HG03460 (cell line): ENCODE measurements around the gene ARSB.

Experiments
- ATAC-seq: cut with Tn5 transposase; IDR thresholded peaks from one replicate; pipeline ENCODE4 v1.9.1; 2021; ENCODE audit not compliant: unreplicated experiment

The ARSB gene

DNA sequence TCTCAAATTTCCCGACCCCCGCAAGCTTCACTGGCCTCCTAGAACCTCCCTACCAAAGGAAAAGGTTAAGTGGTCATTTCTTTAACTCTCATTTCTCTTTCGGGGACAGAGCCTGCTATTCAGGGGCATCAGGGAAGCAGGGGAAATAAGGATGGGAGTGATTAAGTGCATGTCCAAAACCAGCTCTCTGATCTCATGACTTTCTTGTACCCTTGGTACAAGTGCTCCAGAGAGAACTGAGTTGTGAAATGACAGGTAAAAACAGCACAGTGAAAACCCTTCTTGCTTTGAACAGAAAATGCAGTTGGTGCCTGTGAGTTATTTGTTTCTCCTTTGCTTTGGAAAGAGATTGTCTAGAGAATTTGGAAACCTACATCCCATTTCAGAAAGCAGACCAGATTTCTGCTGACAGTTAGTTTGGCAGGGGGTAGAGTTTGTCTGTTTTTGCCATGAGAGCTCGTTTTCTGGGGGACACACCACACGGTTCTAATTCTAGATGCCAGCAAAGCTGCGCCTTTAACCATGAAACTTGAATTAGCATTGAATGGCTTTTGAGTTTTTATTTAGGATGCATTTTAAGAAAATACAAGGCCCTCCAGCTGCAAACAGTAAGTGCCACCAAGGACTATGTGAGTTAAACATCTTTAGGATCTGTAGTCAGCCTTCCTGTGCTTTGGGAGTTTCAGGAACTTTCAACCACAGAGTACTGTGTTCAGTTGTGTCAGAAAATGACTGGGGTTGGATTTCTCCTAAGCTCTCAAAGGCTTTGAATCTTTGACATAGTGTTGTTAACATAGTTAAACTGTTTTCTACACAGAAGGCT is 174.8 kb downstream of the ARSB start:
- no peak for ATAC-seq

- no peak for ATAC-seq
These were observed 175.7 kb downstream of the ARSB start for GRCh38 chr5:78809444-78809843.

- ATAC-seq = no peak
These were observed 176.3 kb downstream of the ARSB start for GRCh38 chr5:78808818-78809217.

DNA sequence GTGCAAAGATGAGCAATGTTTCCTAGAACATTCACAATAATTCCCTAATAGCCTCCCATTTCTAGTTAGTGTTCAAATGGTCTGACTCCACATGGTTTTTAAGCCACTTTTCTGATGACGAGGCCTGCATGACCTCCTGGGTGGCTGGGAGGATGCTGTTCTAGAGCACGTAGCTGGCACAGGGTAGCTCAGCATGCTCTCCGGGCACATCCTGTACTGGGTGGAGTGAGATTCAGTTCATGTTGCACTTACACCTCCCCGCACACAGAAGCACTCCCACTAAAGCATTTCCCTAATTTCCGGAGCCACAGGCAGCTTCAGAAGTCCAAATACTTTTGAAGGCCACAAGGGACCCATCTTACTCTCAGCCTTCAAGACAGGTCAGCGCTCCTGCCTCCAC is 176.7 kb downstream of the ARSB start:
- ATAC-seq = no peak

GRCh38 chr5:78806544-78806943 is 178.6 kb downstream of the ARSB start:
- ATAC-seq = no peak

DNA sequence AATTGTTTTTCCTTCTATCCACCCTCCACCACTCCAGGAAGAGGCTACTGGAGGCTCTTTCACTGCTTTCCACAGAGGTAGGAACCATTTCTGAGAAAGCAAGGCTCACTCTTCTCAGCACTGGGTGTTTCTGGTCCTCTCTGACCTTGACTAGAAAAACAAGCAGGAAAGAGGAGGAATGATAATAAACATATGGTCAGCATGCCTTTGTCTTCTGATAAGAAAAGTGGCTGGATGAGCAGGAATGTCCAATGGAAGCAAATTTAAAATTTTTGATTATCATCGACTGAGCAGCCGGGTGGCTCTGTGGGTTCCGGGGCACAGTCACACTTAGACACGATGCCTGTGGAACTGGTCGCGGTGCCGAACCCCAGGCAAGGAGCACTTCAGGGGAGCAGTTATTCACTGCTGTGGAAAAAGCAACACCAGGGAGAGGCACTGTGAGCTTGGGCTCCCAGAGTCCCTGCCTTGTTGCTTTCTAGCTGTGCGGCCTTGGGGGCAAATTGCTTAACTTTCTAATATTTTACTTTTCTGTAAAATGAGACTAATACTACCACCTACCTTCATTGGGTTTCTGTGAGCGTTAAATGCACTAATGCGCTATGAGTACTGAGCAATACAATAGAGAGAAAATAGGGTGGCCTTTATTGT is 179.5 kb downstream of the ARSB start:
- ATAC-seq = no peak

DNA sequence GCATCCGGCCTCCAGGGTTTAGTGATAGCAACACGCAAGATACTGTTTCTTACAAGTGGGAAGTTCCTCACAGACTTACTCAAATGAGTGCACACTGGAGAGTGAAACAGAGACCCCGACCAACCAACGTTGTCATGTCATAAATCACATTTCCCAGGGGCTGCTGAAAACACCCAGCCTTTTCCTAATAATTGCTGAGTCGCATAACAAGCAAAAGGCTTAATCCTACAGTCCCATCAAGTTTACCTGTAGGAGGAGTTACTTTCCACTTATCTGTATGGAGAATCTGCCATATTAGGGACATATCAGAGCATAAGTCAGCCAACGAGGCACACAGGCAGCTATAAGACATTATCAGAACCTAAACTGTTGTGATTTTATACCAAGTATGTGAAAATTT is 180.1 kb downstream of the ARSB start:
- no peak for ATAC-seq

DNA sequence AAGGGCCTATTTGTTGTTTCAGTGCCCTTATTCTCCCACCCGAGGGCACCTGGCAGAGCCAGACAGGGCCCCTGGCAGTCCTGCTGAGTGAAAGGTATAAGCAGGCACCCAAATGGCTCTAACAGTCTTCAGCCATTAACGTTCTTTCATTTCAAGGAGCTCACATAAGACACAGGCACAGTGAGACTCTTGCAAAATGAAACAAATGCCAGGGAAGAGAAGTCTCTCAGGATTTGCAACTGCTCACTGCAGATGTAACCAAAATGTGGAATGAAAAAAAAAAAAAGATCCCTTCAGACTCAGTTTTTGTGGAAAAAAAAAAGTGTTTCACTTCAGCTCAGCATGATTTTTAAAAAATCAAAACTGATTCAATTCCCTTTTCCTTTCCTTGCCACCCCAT is 181.2 kb downstream of the ARSB start:
- no peak for ATAC-seq

DNA sequence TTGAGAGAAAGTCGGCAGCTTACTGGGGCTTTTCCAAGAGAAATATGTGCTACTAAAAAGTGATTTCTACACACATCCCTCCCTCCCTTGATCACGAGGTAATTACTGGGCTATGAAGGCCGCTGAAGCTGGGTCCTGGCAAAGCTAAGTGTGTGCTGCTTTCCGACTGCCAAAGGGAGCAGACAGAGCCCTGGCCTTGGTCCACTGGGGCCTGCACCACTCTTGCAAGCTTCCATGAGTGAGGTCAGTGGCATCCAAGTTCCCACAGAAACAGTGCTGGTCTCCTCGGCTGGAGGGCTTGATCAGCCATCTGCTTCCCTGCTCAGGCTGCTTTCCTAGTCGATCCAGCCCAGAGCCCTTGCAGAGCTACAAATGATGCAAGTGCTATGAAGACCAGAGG is 181.8 kb downstream of the ARSB start:
- ATAC-seq = no peak

DNA sequence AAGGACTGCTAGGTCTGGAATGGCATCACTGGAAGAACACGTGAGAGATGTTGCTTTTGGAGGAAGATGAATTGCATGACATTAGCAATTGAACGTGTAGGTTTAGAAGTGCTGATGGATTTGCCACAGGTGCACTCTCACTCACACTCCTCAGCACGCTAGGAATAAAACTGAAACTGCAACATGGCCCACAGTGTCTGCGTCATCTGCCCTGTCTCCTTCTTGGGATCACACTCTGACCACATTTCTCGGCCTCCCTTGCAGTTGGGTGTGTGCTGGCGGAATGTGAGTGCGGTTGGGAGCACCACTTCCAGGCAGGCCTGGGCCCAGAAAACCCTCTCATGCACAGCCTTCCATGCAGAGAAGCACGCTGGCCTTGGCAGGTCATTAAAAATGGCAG is 183.7 kb downstream of the ARSB start:
- no peak for ATAC-seq

DNA sequence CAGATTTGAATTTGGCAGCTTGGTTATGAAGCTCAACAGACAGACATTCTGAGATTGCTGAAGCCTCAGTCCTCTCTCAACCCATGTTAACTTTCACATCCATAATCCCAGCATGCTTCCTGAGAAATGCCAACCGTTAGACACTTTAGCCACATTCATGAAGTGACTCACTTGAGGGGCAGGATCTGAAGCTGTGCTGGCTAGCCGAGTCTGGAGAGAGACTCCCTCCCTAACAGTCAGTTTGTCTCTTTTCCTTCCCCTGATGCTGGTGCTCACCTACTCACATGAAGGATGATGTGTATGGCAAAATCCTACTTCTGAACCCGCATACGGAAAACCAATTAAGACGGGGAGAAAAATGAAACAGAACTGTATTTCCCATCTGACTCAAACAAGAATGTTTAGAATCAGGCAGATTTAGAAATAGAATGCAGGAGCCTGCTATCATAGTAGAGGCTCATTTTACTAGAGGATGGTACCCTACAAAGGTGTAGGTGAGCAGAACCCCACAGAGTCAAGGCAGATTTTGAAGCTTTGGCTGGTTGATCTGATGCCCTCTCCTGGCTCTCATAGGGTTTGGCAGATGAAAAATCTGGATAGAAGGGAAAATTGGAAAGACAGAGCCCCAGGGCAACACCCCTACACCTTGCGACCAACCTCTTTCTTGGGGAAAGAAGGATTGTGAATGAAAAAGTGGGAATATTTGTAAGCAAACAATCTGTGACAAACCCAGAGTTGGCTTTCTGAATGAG is 185.7 kb downstream of the ARSB start:
- no peak for ATAC-seq

DNA sequence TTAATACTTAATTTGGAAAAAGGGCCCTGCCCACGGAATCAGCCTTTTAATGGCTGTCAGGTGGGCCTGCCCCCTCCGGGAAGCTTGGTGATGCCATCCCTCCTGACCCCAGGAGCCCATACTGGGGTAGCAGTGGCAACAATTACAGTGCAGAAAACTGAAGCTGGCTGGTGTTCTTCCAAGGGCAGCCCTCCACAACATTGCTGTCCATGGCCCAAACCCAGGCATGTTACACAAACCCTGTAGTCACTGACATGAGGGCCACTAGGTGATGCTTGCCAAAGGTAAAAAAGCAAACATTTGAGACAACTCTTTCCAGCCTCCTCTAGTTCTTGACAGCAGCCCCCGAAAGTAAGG is 186.5 kb downstream of the ARSB start:
- ATAC-seq = no peak

DNA sequence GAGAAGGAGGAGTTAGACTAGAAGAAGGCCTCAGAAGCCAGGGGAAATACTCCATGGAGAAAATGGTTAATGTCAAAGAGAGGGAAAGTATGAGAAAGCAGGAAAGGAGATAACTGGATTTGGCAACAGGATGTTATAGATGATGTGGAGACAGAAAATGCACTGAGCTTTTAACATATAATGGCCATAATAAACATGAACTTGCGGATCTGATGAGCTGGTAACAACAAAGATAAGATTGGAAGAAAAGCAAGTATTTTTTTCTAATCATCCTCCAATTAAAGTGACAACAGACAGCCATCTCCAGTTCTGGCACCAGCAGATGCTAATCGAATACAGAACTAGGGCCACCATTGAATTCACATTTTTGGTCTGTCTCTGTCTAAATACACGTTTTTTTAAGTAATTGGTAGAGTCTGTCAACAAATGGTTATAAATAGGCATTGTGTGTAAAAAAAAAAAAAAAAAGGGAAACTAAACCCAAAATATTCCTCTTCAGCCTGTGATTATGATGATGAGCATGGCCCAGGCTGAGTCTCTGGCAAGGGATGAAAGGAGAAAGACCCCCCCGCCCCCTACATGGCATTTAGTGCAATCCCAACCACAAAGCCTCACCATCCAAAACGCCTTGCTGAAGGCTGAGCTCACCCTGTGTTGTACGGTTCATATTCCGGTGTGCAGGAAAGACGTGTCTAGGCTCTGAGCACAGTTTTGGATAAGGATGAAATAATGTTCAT is 187.0 kb downstream of the ARSB start:
- ATAC-seq = no peak

DNA sequence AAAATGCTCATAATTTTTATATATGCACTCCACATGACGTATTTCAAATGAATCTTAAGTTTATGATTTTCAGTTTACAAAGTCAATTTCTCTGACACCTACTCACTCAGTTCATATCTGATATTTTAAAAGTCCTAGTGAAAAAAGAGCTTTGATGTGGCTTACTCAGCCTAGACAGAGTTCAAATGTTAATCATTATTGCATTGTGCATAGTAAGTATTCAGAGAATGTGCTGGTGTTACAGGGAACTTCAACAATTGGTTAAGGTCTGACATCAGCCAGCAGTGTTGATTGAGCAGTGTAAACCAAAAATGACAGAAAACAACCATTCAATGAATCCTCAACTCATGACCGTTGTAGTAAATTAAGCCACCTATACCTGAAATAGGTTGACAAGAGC is 189.4 kb downstream of the ARSB start:
- no peak for ATAC-seq

- no peak for ATAC-seq
These were observed 190.4 kb downstream of the ARSB start for GRCh38 chr5:78794693-78795215.

DNA sequence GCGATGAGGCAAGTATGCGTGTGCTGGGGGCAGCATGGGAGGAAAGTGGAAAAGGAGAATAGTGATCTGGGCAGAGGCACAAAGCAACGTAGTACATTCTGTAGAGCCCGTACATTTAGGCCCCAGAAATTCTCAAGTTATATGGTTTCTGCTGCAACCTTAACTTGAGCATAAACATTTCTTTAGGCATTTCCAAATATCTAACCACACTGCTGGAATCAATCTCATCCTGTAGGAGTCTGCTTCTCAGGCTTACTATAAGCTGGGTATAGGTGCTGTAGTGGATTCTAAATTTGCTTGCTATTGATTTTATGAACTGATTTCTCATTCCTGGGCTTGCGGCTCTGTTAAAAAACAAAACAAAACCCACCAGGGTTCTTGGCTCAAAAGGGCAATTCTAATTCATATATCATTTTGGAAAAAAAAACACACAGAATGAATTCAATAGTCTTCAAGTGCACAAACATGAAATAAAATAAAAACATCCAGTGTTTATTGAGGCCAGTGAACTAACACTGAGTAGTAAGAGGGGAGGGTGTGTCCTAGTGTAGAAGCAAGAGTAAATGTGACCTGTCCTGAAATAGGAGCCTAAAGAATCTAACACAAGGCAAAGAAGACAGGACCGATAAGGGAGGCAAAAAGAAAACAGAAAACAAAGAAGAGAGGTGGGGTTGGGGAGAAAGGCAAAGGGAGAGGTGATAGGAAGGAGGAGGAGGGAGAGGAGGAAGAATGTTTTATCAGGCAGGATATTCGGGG is 191.0 kb downstream of the ARSB start:
- ATAC-seq = no peak

GRCh38 chr5:78792345-78793055 is 192.6 kb downstream of the ARSB start:
- no peak for ATAC-seq

DNA sequence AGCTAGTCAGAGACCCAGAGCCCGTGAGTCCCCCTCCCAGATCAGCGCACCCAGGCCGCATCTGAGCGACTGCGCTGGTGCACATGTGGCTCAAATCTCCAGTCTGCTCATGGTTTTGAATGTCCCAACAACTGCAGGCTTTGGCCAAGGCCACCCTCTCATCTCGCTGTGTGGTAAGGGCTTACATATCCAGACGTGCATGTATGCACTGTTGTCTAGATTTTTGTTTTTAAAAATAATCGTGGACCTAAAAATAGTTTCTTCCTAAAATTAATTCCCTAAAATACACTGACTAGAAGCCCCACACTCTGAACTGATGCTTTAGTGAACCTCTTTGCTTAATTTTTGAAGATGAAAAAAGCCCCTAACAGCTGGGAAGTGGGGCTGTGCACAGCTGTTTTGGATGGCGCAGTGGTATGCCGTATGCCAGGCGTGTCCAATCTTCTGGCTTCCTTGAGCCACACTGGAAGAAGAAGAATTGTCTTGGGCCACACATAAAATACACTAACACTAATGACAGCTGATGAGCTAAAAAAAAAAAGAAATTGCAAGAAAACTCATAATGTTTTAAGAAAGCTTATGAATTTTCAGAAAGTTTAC is 193.5 kb downstream of the ARSB start:
- no peak for ATAC-seq

GRCh38 chr5:78787783-78788182 is 197.3 kb downstream of the ARSB start:
- no peak for ATAC-seq
